ENCODE data around the gene GPR173.

GRCh38 chrX:53091354-53091753, 42.8 kb downstream of the GPR173 start:
- no peak for TF ChIP-seq CTCF (IDR thresholded peaks at IDR 0.05)
- no peak for TF ChIP-seq POLR2A (IDR thresholded peaks at IDR 0.05)
